HuH-7 (cell line): ENCODE data around the gene DDR2.
A peak's percentile ranks its signal among the peaks of the same experiment; 100 is the strongest.
"Not testable (repeated sequence)": the region's sequence is repeated elsewhere in the genome, so short reads cannot be mapped to it uniquely, and the experiment has no call there.

Experiments
- DNase-seq: peaks from one replicate; pipeline ENCODE4 v3.0.0; 2011; ENCODE audit warnings: low spot score

Gene DDR2

DNA sequence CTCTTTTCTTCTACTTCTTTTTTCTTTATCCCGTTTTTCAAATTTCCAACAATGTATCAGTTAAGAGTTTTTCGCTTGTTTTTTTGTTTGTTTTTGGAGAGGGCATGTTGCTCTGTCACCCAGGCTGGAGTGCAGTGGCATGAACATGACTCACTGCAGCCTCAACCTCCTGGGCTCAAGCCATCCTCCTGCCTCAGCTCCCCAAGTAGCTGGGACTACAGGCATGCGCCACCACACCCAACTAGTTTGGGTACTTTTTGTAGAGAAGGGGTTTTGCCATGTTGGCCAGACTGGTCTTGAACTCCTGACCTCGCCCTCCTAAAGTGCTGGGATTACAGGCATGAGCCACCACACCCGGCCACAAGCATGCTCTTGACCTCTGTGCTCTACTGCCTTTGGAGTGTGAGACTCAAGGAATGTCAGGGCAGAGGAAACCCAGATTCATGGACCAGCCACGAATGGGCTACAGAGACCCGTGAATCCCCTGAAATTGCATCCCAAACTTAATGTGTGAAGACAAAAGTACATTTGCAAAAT is 93.1 kb downstream of the DDR2 start:
- DNase-seq: no peak

DNA sequence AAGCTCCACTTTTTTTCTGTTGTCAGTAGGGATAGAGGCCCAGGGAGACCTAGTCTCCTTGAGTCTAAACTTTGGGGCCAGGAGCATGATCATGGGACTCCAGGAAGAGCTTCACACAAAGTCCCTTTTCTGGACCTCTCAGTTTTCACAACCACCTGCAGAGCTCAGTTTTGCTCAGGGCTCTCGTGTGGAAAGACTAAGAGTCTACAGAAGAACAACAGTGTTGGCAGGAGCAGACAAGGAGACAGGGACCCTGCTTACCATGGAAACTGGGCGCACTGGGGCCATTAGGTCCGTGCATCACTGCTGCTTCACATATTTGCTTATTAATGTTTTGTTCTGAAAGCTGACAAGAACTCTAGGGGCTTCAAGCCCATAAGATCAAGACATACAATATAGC is 94.3 kb downstream of the DDR2 start:
- no peak for DNase-seq

DNA sequence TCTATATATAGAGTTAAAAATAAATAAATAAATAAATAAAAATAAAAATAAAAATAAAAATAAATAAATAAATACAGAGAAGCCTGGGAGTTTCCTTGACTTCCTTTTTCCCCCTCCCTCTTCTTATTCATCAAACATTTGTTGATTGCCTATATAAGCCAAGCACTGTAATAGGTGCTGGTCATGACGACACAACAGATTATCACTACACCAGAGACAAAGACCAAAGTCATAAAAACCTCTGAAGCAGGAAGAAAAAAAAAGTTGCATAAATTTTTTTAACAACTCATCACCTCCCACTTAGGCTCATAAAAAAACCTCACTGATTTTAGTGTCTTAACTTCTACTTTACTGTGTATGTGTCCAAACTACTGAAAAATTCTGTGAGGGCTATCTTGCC is 95.2 kb downstream of the DDR2 start:
- not testable (repeated sequence) for DNase-seq

DNA sequence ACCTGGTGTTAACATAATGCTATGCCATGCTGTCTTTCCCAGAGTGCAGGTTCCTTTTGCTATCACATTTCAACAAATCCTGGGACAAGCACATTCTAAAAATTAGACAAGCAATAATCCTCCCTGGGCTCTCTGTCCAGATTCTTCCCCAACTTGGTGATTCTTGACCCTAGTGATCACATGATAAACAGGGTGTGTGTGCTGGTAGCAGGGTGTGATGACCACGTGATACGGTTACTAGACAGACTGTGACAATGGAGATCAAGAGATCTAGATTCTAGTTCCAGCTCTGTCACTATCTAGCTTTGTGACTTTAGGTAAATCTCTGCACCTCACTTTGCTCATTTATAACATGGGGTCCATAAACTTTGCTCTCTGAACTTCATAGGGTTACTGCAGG is 96.3 kb downstream of the DDR2 start:
- DNase-seq: no peak

DNA sequence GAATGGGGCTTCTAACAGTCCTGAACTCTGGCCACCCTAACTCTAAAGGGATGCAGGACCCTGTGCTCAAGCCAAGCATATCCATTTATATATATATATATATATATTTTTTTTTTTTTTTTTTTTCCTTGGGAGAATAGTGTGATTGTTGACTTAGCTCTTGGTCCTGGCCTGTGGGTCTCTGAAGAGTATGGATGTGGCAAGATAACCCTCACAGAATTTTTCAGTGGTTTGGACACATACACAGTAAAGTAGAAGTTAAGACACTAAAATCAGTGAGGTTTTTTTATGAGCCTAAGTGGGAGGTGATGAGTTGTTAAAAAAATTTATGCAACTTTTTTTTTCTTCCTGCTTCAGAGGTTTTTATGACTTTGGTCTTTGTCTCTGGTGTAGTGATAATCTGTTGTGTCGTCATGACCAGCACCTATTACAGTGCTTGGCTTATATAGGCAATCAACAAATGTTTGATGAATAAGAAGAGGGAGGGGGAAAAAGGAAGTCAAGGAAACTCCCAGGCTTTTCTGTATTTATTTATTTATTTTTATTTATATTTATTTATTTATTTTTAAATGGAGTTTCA is 97.0 kb downstream of the DDR2 start:
- DNase-seq: not testable (repeated sequence)

DNA sequence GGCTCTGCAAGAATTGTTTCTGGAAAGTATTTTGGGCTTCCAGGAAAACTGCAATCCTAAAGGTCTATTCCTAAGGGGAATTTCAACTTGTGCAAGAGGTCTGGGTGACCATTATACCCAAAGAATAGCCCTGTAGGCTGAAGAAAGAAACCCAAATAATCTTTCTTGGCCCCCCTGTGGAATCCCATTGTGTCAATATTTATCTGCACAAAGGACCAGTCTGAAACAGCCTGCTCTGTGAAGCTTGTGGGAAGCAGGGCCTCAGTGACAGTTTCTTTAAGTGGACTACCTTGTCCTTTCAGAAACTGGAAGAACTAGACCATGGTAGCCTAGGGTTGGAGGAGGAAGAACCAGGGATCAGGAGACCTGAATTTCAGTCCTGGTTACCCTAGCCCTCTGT is 99.8 kb downstream of the DDR2 start:
- no peak for DNase-seq

DNA sequence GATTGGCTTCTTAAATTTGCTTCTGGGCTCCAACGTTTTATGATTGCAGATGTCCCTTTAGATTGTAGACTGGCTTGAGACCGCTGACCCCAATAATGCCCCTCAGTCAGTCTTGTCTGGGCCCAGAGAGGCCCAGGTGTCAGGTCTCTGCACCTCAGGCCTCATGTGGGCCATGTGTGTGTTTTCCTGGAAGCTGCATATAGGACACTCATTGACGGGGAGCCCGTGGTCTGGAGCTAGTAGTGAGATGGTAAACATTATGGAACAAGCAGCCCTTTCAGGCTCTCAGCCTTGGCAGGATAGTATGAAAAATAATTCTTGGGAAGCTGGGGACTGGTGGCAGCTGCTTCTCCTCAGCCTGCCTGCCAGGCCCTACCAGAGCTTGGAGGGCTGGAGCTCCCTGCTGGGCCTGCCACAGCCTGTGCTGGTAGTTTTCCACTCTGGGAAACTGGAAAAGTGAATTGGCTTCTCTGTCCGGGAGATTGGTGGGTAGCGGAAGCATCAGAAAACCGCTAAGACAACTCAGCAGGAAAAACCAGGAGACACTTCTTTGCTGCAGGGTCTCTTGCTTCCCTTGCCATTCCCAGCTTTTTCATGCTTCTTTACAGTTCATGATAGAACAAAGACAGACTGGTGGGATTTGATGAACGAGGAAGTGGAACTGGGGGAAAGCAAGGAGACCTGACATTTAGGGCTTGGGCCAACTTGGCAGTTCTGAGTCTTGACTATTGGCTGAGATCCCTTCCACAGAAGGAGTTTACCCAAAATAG is 100.5 kb downstream of the DDR2 start:
- DNase-seq: peak; percentile 8

DNA sequence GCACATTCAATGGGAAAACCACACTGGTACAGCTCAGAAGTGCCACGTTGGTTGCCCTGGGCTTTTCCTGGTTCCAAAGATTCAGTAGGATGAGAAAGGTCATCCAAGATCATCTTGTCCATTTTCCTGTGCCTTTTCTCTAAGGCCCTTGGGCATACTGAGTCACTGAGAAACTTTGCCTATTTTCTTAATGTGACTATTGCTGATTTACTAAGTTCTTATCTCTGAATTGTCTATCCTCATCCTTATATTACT is 101.0 kb downstream of the DDR2 start:
- no peak for DNase-seq

DNA sequence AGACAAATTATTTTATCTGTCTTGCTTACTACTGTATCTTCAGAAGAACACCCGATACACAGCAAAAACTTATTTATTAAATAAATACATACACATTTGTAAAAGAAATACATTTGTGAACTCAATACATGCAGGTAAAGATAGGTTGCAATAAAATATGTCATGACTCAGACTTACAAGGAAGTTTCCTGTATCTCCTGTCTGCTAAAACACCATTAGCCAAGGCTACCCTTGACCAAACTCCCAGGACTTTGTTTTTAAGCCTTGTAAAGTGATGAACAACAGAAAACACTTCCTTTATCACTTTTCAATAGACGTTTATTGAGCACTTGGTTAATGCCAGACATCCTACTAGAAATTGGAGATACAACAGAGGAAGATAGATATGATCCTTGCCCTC is 101.8 kb downstream of the DDR2 start:
- DNase-seq: no peak

DNA sequence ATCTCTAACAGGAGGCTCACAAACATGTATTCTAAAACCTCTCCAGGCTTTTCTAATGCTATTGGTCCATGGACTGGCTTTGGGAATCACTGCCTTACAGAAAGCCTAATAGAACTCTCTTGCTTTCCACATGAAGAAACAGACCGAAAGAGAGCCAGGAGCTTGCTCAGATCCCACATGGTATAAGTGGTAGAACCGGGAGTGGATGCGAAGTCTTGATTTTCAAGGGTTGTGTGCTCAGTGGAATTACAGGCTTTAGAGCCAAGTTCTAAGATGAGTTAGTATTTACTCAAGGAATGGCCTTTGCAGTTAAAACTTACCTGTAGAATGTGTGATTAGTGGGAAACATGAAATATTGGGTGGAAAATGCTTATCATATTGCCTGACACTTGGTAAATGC is 103.9 kb downstream of the DDR2 start:
- DNase-seq: no peak

DNA sequence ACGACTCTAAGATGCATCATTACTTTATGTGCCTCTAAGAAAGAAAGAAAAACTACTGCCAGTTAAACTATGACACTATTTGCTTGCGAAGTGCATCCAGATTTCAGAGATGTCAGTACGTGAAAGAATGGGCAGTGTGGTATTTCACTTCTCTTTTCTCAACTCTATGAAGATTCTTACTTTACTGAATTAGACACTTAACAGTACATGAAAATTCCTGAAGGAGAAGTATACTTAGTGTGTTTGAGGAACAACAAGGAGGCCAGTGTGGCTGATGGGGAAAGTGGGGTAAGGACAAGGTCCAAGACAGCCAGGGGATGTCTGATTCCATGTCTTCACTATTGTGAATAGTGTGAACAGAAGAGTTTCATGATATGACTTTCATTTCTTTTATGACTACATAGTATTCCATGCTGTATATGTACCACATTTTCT is 104.4 kb downstream of the DDR2 start:
- no peak for DNase-seq

DNA sequence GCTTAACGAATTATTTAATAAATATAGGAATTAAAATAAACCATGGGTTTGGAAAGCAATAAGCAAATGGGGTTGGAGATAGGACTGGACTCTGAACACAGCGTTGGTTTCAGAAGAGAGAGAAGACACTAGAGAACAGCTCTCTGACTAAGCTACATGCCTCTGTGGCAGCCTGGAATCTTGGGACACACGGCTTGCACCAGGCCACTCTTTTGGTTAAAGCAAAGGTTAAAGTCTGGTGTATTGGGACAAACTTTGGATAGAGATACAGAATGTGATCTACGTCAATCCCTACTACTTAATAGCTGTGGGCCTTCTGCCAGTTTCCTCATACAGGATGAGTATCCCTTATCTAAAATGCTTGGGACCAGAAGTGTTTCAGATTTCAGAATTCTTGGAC is 108.5 kb downstream of the DDR2 start:
- no peak for DNase-seq

DNA sequence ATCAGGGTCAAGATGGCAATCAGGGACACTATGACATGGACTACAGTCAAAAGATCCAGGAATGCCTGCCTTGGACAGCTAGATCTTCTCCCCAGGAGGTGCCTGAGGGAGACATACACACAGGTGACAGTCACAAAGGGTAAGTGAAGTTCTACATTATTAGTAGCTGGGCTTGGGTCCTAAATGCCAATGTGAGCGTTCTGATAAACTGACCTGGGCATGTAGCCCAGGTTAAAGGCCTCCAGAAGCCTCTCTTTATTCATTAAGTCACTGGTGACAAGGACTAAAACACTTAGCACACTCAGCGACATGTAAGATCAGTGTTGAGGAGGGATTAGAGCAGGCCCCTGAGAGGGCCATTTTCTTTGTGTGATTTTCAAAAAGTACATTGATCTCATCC is 109.3 kb downstream of the DDR2 start:
- no peak for DNase-seq

DNA sequence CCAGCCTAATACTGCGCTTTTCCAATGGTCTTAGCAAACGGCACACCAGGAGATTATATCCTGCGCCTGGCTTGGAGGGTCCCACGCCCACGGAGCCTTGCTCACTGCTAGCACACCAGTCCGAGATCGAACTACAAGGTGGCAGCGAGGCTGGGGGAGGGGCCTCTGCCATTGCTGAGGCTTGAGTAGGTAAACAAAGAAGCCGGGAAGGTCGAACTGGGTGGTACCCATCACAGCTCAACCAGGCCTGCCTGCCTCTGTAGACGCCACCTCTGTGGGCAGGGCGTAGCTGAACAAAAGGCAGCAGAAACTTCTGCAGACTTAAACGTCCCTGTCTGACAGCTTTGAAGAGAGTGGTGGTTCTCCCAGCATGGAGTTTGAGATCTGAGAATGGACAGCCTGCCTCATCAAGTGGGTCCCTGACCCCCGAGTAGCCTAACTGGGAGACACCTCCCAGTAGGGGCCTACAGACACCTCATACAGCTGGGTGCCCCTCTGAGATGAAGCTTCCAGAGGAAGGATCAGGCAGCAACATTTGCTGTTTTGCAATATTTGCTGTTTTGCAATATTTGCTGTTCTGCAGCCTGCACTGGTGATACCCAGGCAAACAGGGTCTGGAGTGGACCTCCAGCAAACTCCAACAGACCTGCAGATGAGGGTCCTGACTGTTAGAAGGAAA is 114.1 kb downstream of the DDR2 start:
- not testable (repeated sequence) for DNase-seq

DNA sequence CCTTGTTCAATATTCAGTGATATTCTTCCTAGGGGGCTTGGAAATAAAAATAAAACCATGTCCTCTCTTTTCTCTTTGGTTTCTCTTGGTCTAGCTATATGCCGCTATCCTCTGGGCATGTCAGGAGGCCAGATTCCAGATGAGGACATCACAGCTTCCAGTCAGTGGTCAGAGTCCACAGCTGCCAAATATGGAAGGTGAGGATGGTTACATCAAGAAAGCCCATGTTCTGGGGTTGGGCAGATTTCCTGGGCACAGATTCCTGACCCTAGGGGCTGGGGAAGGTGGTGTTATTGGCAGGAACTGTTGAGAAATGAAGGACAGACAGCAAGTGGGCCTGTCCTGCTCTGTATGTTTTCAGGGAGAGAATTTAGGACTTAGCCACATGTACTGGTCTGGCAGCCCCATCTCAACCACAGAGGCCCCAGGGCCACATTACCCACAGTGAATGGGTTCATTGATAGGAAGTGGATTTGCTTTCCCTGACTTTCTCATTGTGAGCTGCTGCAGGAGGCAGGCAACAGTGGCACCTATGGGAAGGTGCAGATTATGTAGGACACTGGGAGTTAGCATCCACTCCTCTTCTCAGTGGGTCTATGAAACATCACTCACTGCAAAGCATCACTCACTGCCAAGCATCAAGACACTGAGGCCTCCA is 120.9 kb downstream of the DDR2 start:
- DNase-seq: peak; percentile 18

DNA sequence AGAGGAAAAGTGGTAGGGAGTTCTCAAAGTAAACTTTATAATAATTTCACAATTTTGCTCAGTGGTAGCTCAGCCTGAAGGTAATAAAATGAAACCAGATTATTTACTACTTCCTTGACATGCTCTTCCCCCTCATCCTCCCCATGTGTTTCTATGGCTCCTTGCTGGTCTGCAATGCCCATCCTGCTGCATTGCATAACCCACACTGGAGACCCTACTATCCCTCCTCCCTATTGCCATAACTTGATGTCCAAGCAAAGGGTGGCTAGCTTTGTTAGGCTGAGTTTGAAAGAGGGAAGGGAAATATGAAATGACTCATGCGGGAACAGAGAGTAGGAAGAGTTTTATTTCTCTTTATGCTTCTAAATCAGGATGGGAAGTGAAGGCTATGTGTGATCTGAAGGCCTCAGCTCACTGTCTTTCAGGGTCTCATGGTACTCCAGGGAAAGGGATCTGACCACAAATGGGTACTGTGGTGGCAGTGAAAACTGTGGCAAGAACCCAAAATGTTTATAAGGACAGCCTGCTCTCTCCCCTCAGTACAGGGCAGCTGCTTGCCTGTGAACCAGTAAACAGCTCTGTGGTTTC is 121.8 kb downstream of the DDR2 start:
- no peak for DNase-seq

DNA sequence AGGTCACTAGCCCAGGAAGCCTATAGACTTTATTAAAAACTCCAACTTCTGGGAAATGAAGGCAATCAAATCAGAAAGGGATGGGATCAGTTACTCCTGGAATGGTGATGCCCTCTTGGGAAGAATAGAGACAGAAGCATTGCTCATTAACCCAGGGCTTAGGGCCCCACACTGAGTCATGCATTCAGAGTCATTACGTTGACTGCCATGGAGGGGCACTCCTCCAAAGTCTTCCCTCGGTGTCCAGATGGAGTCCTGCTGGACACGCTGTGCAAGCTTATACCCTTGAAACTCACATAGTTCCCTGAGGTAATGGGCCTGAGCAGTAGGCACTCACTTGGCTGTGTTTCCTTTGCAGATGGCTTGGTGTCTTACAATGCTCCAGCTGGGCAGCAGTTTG is 123.0 kb downstream of the DDR2 start:
- no peak for DNase-seq

DNA sequence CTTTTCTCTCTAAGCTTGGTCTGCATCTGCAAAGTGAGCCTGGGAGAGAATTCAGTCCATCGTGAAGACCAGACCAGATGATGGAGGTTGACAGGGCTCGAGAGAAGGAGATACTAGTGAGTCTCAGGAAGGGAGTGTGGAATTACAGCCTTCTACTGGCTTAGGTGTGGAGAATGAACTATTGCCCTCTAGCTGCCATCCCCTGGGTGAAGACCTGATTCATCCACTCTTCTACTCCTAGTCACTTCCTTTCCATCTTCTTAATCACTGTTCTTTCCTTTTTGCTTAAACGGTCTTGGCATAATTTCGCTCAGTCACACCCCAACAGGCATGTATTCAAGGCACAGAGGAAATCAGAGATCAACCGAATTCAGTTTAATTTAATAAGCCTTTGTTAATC is 124.3 kb downstream of the DDR2 start:
- peak; percentile 15 for DNase-seq

DNA sequence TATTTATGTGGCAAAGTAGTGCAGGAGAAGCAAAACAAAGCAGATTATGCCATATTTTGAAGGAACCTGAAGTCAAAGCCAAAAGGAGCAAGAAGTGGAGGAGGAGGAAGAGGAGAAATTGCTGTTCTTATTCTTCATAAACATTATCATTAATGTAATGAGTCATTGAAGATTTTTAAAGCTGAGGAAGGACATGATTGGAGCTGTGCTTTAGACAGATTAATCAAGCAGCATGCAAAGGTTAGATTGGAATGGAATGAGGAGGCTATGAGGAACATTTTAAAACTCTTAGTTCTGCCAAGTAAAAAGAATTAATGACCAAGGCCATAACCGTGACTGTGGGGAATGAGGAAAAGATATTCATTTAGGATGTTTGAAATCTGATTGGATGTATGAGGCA is 125.2 kb downstream of the DDR2 start:
- no peak for DNase-seq

DNA sequence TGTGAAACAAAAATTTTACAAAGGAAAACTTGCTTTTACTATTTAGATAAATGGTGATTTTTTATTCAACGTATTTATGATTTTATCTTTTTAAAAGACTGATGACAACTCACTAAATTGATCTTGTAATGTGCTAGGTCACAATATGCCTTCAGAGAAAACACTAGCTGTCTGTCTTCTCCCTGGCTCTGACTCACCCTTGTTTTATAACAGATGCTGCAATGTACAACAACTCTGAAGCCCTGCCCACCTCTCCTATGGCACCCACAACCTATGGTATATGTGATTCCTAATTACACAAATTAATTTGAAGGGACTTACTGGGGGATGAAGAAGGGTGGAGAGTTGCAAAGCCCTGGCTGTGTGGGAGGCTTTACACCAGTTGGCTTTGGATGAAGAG is 133.5 kb downstream of the DDR2 start:
- no peak for DNase-seq

DNA sequence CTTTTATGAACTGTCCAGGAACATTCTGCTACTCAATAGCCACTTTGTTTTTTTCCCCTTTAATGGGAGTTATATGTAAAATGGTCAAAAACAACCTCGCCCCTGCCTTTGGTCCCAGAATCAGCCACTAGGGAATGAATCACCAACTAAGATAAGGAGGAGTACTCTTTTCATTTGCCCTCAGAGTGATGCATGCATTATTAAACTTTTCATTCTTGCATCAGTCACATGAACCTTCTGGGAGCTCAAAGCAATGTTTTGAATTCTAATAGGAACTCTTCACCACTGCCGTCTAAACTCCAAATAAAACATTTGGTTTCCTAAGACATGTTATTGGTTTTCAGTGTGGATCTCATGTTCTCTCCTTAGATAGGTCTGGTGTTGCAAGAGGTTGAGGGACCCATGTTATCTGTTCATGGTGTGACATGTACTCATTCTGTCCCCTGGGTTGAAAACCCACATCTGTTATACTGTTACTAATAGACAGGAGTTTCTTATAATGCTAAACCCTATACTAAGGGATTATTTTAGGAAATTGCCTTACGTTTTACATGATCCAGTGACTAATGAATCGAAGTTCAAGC is 140.4 kb downstream of the DDR2 start:
- no peak for DNase-seq

DNA sequence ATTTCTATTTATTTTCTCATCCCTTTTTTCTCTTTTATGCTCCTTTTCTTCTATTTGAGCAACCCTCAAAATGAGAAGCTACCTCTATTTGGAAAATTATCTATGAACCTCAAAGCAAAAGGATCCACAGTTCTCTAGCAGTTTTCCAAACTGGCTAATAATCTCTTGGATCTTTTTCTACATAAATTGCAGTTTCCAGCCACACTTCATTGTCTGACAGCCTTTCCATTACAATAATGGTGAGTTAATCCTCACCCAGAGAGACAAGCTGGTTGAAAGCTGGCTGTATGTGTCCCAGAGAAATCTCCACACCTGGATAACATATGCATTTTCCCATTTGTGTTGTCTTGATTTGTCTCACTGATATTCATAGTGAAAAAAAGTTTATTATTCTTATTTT is 141.7 kb downstream of the DDR2 start:
- DNase-seq: no peak
